ENCODE results near the gene GHDC. TPM values are rescaled to one million over a fixed set of nuclear protein-coding genes. Genes with fewer than 3 reads are reported as not detected.

GHDC gene
- polyA plus RNA-seq, 1 donor from 2014 or later, result 3.2 TPM

GRCh38 chr17:42190491-42191274 lies 3.6 kb downstream of the GHDC start:
- Histone ChIP-seq H3F3A (ENCODE audit: insufficient read depth, low read length, poor library complexity, severe bottlenecking) (no peaks in the 10 kb centered on the region), H3K9me2 (ENCODE audit: insufficient read depth, low read length) (no peaks in the 10 kb centered on the region), H3K36me3 (ENCODE audit: insufficient read depth, low read length) (no peaks in the 10 kb centered on the region), H2AFZ (ENCODE audit: low read depth, low read length) (no peak overlapping the region), H3K79me2 (replicated peaks; ENCODE audit: insufficient read depth, low read length) (no peaks in the 10 kb centered on the region), H3K27me3 (ENCODE audit: insufficient read depth, low read depth, low read length) (no peaks in the 10 kb centered on the region), H3K9ac (ENCODE audit: low read length) (no peak overlapping the region), H3K27ac (ENCODE audit: low read length) (no peak overlapping the region), H3K4me3 (ENCODE audit: low read length) (no peak overlapping the region), H3K4me2 (ENCODE audit: low read length) (no peak overlapping the region), H3K9me3 (ENCODE audit: low read length) (no peaks in the 10 kb centered on the region), H4K20me1 (ENCODE audit: insufficient read depth) (no peaks in the 10 kb centered on the region)
- TF ChIP-seq TAF1 (IDR thresholded peaks at IDR 0.05; ENCODE audit: low read depth), result no peak
- TF ChIP-seq EP300 (conservative IDR thresholded peaks at IDR 0.05; ENCODE audit: poor library complexity, severe bottlenecking), result no peak
- no peak for TF ChIP-seq RAD21 (conservative IDR thresholded peaks at IDR 0.05)
- no peak for TF ChIP-seq SMC3 (conservative IDR thresholded peaks at IDR 0.05; ENCODE audit: poor library complexity)
- no peak for TF ChIP-seq MXI1 (conservative IDR thresholded peaks at IDR 0.05; ENCODE audit: poor library complexity, severe bottlenecking)
- TF ChIP-seq, protein P1, sequence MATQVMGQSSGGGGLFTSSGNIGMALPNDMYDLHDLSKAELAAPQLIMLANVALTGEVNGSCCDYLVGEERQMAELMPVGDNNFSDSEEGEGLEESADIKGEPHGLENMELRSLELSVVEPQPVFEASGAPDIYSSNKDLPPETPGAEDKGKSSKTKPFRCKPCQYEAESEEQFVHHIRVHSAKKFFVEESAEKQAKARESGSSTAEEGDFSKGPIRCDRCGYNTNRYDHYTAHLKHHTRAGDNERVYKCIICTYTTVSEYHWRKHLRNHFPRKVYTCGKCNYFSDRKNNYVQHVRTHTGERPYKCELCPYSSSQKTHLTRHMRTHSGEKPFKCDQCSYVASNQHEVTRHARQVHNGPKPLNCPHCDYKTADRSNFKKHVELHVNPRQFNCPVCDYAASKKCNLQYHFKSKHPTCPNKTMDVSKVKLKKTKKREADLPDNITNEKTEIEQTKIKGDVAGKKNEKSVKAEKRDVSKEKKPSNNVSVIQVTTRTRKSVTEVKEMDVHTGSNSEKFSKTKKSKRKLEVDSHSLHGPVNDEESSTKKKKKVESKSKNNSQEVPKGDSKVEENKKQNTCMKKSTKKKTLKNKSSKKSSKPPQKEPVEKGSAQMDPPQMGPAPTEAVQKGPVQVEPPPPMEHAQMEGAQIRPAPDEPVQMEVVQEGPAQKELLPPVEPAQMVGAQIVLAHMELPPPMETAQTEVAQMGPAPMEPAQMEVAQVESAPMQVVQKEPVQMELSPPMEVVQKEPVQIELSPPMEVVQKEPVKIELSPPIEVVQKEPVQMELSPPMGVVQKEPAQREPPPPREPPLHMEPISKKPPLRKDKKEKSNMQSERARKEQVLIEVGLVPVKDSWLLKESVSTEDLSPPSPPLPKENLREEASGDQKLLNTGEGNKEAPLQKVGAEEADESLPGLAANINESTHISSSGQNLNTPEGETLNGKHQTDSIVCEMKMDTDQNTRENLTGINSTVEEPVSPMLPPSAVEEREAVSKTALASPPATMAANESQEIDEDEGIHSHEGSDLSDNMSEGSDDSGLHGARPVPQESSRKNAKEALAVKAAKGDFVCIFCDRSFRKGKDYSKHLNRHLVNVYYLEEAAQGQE (IDR thresholded peaks at IDR 0.05; ENCODE audit: borderline replicate concordance), result no peak
- no peak for TF ChIP-seq POLR2AphosphoS5 (IDR thresholded peaks at IDR 0.05)
- no peak for TF ChIP-seq EZH2 (IDR thresholded peaks at IDR 0.05; ENCODE audit: borderline replicate concordance, insufficient read depth, low read length, poor library complexity, severe bottlenecking)
- TF ChIP-seq, protein P2, sequence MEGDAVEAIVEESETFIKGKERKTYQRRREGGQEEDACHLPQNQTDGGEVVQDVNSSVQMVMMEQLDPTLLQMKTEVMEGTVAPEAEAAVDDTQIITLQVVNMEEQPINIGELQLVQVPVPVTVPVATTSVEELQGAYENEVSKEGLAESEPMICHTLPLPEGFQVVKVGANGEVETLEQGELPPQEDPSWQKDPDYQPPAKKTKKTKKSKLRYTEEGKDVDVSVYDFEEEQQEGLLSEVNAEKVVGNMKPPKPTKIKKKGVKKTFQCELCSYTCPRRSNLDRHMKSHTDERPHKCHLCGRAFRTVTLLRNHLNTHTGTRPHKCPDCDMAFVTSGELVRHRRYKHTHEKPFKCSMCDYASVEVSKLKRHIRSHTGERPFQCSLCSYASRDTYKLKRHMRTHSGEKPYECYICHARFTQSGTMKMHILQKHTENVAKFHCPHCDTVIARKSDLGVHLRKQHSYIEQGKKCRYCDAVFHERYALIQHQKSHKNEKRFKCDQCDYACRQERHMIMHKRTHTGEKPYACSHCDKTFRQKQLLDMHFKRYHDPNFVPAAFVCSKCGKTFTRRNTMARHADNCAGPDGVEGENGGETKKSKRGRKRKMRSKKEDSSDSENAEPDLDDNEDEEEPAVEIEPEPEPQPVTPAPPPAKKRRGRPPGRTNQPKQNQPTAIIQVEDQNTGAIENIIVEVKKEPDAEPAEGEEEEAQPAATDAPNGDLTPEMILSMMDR (IDR thresholded peaks at IDR 0.05; ENCODE audit: poor library complexity, severe bottlenecking), result no peak

- H3K27me3 ChIP-seq (ENCODE audit: insufficient read depth, low read depth, low read length), result no peaks in the 10 kb centered on the region
- H3K79me2 ChIP-seq (replicated peaks; ENCODE audit: insufficient read depth, low read length), result no peaks in the 10 kb centered on the region
- no peaks in the 10 kb centered on the region for H3K9me2 ChIP-seq (ENCODE audit: insufficient read depth, low read length)
- H3K9me3 ChIP-seq (ENCODE audit: low read length), result no peaks in the 10 kb centered on the region
- H3K36me3 ChIP-seq (ENCODE audit: insufficient read depth, low read length), result no peaks in the 10 kb centered on the region
- H3K9ac ChIP-seq (ENCODE audit: low read length), result no peak overlapping the region
- no peaks in the 10 kb centered on the region for H3F3A ChIP-seq (ENCODE audit: insufficient read depth, low read length, poor library complexity, severe bottlenecking)
- no peak overlapping the region for H3K27ac ChIP-seq (ENCODE audit: low read length)
- no peak overlapping the region for H3K4me3 ChIP-seq (ENCODE audit: low read length)
- no peak overlapping the region for H3K4me2 ChIP-seq (ENCODE audit: low read length)
- no peak overlapping the region for H2AFZ ChIP-seq (ENCODE audit: low read depth, low read length)
- no peaks in the 10 kb centered on the region for H4K20me1 ChIP-seq (ENCODE audit: insufficient read depth)
- TF ChIP-seq EZH2 (IDR thresholded peaks at IDR 0.05; ENCODE audit: borderline replicate concordance, insufficient read depth, low read length, poor library complexity, severe bottlenecking), result no peak
- TF ChIP-seq, protein P2 (IDR thresholded peaks at IDR 0.05; ENCODE audit: poor library complexity, severe bottlenecking), result no peak
- TF ChIP-seq EP300 (conservative IDR thresholded peaks at IDR 0.05; ENCODE audit: poor library complexity, severe bottlenecking), result no peak
- TF ChIP-seq MXI1 (conservative IDR thresholded peaks at IDR 0.05; ENCODE audit: poor library complexity, severe bottlenecking), result no peak
- no peak for TF ChIP-seq RAD21 (conservative IDR thresholded peaks at IDR 0.05)
These were observed 4.7 kb downstream of the GHDC start for GRCh38 chr17:42189651-42189965.

All from neural cell (in vitro differentiated cells).